GM23338 (cell line): ENCODE results near the gene ABR.

Source experiments
- TF ChIP-seq, protein P1 (sequence below), 2 experiments: fragments of 200-600 bp in 1 of 2; sonication (generic) in 1 of 2; conservative IDR thresholded peaks; 2 replicates each; pipeline versions ENCODE4 v1.5.1 to v1.6.1; 2016 to 2017; ENCODE audit warnings: antibody characterized with exemption in 2 of 2, low read depth in 2 of 2, mild to moderate bottlenecking in 2 of 2, moderate library complexity in 1 of 2
- TF ChIP-seq, protein P2 (sequence below): IDR thresholded peaks from one replicate; pipeline ENCODE4 v1.6.1; 2018; ENCODE audit warnings: antibody characterized with exemption; ENCODE audit not compliant: unreplicated experiment

DNA sequence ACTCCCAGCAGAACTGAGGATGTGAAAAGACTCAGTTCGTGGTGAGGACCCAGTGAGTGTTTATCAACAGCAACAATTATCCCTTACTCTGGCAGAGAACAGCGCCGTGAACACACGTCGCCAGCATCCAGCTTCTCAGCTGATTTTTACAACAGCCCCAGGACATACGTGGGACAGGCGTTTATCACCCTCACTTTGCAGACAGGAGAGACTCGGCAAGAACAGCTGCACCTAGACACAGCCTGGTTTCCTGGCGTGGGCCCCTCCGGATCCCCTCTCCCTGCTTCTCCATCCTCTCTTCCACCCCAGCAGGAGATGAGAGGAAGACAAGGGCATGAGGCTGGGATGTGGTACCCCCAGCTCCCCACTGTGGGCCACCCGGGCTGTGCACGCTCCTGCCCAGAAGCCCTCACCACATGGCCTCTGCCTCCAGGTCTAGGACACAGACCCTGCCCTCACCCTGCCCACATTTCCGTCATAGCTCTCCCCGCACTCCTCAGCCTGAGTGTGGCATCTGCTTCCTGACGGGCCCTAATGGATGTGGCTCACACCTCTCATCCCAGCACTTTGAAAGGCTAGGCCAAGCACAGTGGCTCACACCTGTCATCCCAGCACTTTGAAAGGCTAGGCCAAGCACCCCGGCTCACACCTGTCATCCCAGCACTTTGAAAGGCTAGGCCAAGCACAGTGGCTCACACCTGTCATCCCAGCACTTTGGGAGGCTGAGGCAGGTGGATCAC, 17.5 kb downstream of the ABR start:
- TF ChIP-seq, protein P1, sequence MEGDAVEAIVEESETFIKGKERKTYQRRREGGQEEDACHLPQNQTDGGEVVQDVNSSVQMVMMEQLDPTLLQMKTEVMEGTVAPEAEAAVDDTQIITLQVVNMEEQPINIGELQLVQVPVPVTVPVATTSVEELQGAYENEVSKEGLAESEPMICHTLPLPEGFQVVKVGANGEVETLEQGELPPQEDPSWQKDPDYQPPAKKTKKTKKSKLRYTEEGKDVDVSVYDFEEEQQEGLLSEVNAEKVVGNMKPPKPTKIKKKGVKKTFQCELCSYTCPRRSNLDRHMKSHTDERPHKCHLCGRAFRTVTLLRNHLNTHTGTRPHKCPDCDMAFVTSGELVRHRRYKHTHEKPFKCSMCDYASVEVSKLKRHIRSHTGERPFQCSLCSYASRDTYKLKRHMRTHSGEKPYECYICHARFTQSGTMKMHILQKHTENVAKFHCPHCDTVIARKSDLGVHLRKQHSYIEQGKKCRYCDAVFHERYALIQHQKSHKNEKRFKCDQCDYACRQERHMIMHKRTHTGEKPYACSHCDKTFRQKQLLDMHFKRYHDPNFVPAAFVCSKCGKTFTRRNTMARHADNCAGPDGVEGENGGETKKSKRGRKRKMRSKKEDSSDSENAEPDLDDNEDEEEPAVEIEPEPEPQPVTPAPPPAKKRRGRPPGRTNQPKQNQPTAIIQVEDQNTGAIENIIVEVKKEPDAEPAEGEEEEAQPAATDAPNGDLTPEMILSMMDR (conservative IDR thresholded peaks at IDR 0.05; ENCODE audit: low read depth in 2 of 2): no peak
- TF ChIP-seq, protein P2, sequence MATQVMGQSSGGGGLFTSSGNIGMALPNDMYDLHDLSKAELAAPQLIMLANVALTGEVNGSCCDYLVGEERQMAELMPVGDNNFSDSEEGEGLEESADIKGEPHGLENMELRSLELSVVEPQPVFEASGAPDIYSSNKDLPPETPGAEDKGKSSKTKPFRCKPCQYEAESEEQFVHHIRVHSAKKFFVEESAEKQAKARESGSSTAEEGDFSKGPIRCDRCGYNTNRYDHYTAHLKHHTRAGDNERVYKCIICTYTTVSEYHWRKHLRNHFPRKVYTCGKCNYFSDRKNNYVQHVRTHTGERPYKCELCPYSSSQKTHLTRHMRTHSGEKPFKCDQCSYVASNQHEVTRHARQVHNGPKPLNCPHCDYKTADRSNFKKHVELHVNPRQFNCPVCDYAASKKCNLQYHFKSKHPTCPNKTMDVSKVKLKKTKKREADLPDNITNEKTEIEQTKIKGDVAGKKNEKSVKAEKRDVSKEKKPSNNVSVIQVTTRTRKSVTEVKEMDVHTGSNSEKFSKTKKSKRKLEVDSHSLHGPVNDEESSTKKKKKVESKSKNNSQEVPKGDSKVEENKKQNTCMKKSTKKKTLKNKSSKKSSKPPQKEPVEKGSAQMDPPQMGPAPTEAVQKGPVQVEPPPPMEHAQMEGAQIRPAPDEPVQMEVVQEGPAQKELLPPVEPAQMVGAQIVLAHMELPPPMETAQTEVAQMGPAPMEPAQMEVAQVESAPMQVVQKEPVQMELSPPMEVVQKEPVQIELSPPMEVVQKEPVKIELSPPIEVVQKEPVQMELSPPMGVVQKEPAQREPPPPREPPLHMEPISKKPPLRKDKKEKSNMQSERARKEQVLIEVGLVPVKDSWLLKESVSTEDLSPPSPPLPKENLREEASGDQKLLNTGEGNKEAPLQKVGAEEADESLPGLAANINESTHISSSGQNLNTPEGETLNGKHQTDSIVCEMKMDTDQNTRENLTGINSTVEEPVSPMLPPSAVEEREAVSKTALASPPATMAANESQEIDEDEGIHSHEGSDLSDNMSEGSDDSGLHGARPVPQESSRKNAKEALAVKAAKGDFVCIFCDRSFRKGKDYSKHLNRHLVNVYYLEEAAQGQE: no peak
